Endothelial cell of umbilical vein (primary cell): ENCODE data around the gene SLC39A11. TPM values are rescaled to one million over a fixed set of nuclear protein-coding genes. Genes with fewer than 3 reads are reported as not detected.

ENCODE experiments used
- BruUV-seq: library from RNA; stranded (reverse); fragments of 400-500 nt; replicated peaks from 2 replicates; lab custom pipeline; 2021; lab: Mats Ljungman, UMichigan
- CTCF ChIA-PET: fragments of 300-600, 350-600 bp; sonication (Branson Sonifier 250); formaldehyde crosslinking; loops from one replicate; lab custom pipeline; 2021; ENCODE audit warnings: antibody characterized with exemption, inconsistent platforms; lab: Charles Lee
- POLR2A ChIA-PET: fragments of 300-600, 350-600 bp; sonication (Branson Sonifier 250); formaldehyde crosslinking; loops from one replicate; lab custom pipeline; 2021; ENCODE audit warnings: antibody characterized with exemption, inconsistent platforms; lab: Charles Lee
- DNase-seq: peaks from one replicate; pipeline ENCODE4 v3.0.0-alpha.2; 2011; ENCODE audit warnings: low read depth, low spot score
- FAIRE-seq: peaks from 2 replicates; lab custom pipeline; 2011; peaks lifted over from hg19 to GRCh38; lab: Jason Lieb, UNC
- H2AFZ ChIP-seq: 2 replicates; pipeline ENCODE4 v1.6.0; 2012; ENCODE audit warnings: low read depth, low read length, control low read depth, inconsistent platforms
- H3K27ac ChIP-seq: 2 replicates; pipeline ENCODE4 v1.5.1; 2011; ENCODE audit warnings: low read depth, mild to moderate bottlenecking, control low read depth, low read length, moderate library complexity; ENCODE audit not compliant: insufficient read depth
- H3K27me3 ChIP-seq, 2 experiments: 2 replicates each; pipeline versions ENCODE4 v1.6.0 to v1.6.1; 2011; ENCODE audit warnings: low read length in 2 of 2, mixed read lengths in 1 of 2; ENCODE audit not compliant: control insufficient read depth in 2 of 2, insufficient read depth in 2 of 2
- H3K36me3 ChIP-seq, 2 experiments: 2 replicates in 1 of 2; 3 replicates in 1 of 2; pipeline ENCODE4 v1.5.1; 2011; ENCODE audit warnings: low read length in 2 of 2, mild to moderate bottlenecking in 1 of 2, moderate library complexity in 1 of 2; ENCODE audit not compliant: control insufficient read depth in 2 of 2, insufficient read depth in 2 of 2; ENCODE audit errors: extremely low read depth in 1 of 2
- H3K4me1 ChIP-seq: 3 replicates; pipeline ENCODE4 v1.5.1; 2011; ENCODE audit warnings: mild to moderate bottlenecking, low read length; ENCODE audit not compliant: control insufficient read depth, insufficient read depth; ENCODE audit errors: extremely low read depth
- H3K4me2 ChIP-seq: 2 replicates; pipeline ENCODE4 v1.6.1; 2011; ENCODE audit warnings: low read length, control low read depth, mixed read lengths; ENCODE audit not compliant: insufficient read depth
- H3K4me3 ChIP-seq, 3 experiments: fragments of 200-600 bp in 1 of 3; sonication (generic), shearing (Covaris generic) in 1 of 3; replicated peaks in 1 of 3; 2 replicates each; pipeline ENCODE4 v1.5.1; 2011 to 2016; ENCODE audit warnings: control low read depth in 3 of 3, low read length in 3 of 3, mild to moderate bottlenecking in 2 of 3, inconsistent platforms in 1 of 3, low read depth in 1 of 3, moderate library complexity in 1 of 3; ENCODE audit not compliant: insufficient read depth in 1 of 3
- H3K79me2 ChIP-seq: 2 replicates; pipeline ENCODE4 v1.6.0; 2012; ENCODE audit warnings: low read length, inconsistent platforms; ENCODE audit not compliant: control insufficient read depth, insufficient read depth
- H3K9ac ChIP-seq: replicated peaks from 2 replicates; pipeline ENCODE3; 2011; ENCODE audit warnings: low read length, control low read depth; ENCODE audit not compliant: insufficient read depth; ENCODE audit errors: extremely low read depth
- H3K9me1 ChIP-seq: replicated peaks from 3 replicates; pipeline ENCODE4 v1.6.0; 2011; ENCODE audit warnings: mild to moderate bottlenecking, low read length; ENCODE audit not compliant: control insufficient read depth, insufficient read depth; ENCODE audit errors: extremely low read depth
- H3K9me3 ChIP-seq: replicated peaks from 2 replicates; pipeline ENCODE4 v1.5.1; 2012; ENCODE audit warnings: low read length, inconsistent platforms; ENCODE audit not compliant: control insufficient read depth, insufficient read depth
- H4K20me1 ChIP-seq: replicated peaks from 2 replicates; pipeline ENCODE3; 2011; ENCODE audit warnings: mild to moderate bottlenecking, low read length; ENCODE audit not compliant: control insufficient read depth, insufficient read depth; ENCODE audit errors: extremely low read depth
- EZH2 ChIP-seq: IDR thresholded peaks from 2 replicates; pipeline ENCODE4 v1.6.1; 2012; ENCODE audit warnings: borderline replicate concordance, low read depth, mild to moderate bottlenecking, moderate library complexity, low read length, inconsistent platforms; ENCODE audit not compliant: severe bottlenecking
- FOS ChIP-seq: IDR thresholded peaks from 2 replicates; pipeline ENCODE4 v1.6.1; 2011; ENCODE audit warnings: mild to moderate bottlenecking, low read length, moderate library complexity, borderline replicate concordance; ENCODE audit not compliant: insufficient read depth
- GATA2 ChIP-seq: IDR thresholded peaks from 2 replicates; pipeline ENCODE4 v1.7.0; 2011; ENCODE audit warnings: low read depth, mild to moderate bottlenecking, moderate library complexity, mixed read lengths, low read length; ENCODE audit not compliant: insufficient read length, insufficient read depth
- JUN ChIP-seq: IDR thresholded peaks from 2 replicates; pipeline ENCODE4 v1.6.1; 2011; ENCODE audit warnings: borderline replicate concordance, low read depth; ENCODE audit not compliant: insufficient read length, insufficient read depth
- MYC ChIP-seq: IDR thresholded peaks from one replicate; pipeline ENCODE4 v1.6.1; 2011; ENCODE audit warnings: mild to moderate bottlenecking, low read depth, low read length
- POLR2A ChIP-seq: IDR thresholded peaks from 2 replicates; pipeline ENCODE4 v1.6.1; 2012; ENCODE audit warnings: low read depth, mild to moderate bottlenecking, control low read depth, low read length
- POLR2AphosphoS5 ChIP-seq: IDR thresholded peaks from 2 replicates; pipeline ENCODE4 v1.6.1; 2012; ENCODE audit warnings: low read depth, mild to moderate bottlenecking, control low read depth, low read length, moderate library complexity; ENCODE audit not compliant: insufficient read depth
- dilution Hi-C: fragments of 300-500 bp; cut with MboI; formaldehyde crosslinking; loops from one replicate; pipeline ENCODE4 v1.15.0; 2019; ENCODE audit warnings: low sequenced_read_pairs; ENCODE audit not compliant: extremely low pct_ligation_motif_present
- intact Hi-C: fragments of 100-400 bp; cut with micrococcal nuclease; formaldehyde crosslinking; loops from one replicate; pipeline ENCODE4 v1.10.0; 2022
- polyA plus RNA-seq, 4 experiments: library from polyadenylated mRNA; depleted of rRNA in 3 of 4; stranded (reverse) in 3 of 4; unstranded in 1 of 4; fragments of >200 nt; gene quantifications; 2 replicates each; pipeline versions ENCODE4 v1.2.1 to v1.2.3, GENCODE V29; 2011 to 2012; ENCODE audit warnings: missing spikeins in 1 of 4
- total RNA-seq: library from RNA; stranded (reverse); gene quantifications from 2 replicates; pipeline ENCODE4 v1.2.3, GENCODE V29; 2021
- TF ChIP-seq, protein P1 (sequence below), 2 donors: IDR thresholded peaks; 1 replicate in 1 of 2; 2 replicates in 1 of 2; pipeline ENCODE4 v1.5.1; 2011; ENCODE audit warnings: low read length in 2 of 2, mild to moderate bottlenecking in 2 of 2, moderate library complexity in 2 of 2, control low read depth in 1 of 2, inconsistent platforms in 1 of 2, low read depth in 1 of 2; ENCODE audit not compliant: insufficient read depth in 1 of 2; ENCODE audit errors: extremely low read depth in 1 of 2
- TF ChIP-seq, protein P2 (sequence below): IDR thresholded peaks from 2 replicates; pipeline ENCODE4 v1.6.1; 2011; ENCODE audit not compliant: insufficient read depth, insufficient read length

The SLC39A11 gene
- total and polyA plus RNA-seq, 2 donors (not counting 3 experiments of a cell fraction or from before 2014, with no cell fraction given) = 8.1 to 11.9 TPM

DNA sequence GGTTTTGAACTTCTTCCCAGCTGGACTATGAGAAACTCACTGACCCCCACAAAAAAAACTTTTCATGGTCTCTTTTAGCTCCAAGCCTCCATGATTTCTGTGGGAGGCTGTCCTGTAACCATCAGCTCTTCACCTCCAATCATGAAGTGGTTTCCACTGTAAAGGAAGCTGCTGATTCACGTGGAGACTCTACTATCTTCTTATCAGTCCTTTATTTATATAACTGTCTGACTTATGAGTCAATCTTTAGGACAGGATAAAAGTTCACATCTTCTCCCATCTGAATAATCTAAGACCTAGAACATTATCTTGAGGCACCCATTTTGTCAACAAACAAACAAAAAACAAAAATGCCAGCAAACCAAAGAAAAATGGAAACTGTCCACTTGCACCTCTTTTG lies 409.9 kb downstream of the SLC39A11 start:
- FAIRE-seq = no peak
- no peak for DNase-seq
- no peak overlapping the region for H3K4me2 ChIP-seq
- ChIA-PET POLR2A (no interaction called here), CTCF (no interaction called here)
- TF ChIP-seq FOS = no peak
- TF ChIP-seq MYC = no peak
- TF ChIP-seq, protein P1, sequence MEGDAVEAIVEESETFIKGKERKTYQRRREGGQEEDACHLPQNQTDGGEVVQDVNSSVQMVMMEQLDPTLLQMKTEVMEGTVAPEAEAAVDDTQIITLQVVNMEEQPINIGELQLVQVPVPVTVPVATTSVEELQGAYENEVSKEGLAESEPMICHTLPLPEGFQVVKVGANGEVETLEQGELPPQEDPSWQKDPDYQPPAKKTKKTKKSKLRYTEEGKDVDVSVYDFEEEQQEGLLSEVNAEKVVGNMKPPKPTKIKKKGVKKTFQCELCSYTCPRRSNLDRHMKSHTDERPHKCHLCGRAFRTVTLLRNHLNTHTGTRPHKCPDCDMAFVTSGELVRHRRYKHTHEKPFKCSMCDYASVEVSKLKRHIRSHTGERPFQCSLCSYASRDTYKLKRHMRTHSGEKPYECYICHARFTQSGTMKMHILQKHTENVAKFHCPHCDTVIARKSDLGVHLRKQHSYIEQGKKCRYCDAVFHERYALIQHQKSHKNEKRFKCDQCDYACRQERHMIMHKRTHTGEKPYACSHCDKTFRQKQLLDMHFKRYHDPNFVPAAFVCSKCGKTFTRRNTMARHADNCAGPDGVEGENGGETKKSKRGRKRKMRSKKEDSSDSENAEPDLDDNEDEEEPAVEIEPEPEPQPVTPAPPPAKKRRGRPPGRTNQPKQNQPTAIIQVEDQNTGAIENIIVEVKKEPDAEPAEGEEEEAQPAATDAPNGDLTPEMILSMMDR (IDR thresholded peaks at IDR 0.05; ENCODE audit: extremely low read depth in 1 of 2, insufficient read depth in 1 of 2, low read depth in 1 of 2, low read length in 2 of 2) = no peak
- no peak for TF ChIP-seq POLR2AphosphoS5
- TF ChIP-seq EZH2 = no peak
- TF ChIP-seq POLR2A = no peak
- no peak for TF ChIP-seq GATA2
- TF ChIP-seq JUN = no peak
- TF ChIP-seq, protein P2, sequence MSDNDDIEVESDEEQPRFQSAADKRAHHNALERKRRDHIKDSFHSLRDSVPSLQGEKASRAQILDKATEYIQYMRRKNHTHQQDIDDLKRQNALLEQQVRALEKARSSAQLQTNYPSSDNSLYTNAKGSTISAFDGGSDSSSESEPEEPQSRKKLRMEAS = no peak
- BruUV-seq = no TSS peak
- intact Hi-C loops (no loop called here), dilution Hi-C loops (no loop called here)
- no peaks in the 10 kb centered on the region for H3K79me2 ChIP-seq
- H3K9me3 ChIP-seq = no peaks in the 10 kb centered on the region
- H3K9ac ChIP-seq = no peak overlapping the region
- no peak overlapping the region for H3K4me3 ChIP-seq
- H3K4me1 ChIP-seq = no peaks in the 10 kb centered on the region
- H3K27ac ChIP-seq = no peak overlapping the region
- H4K20me1 ChIP-seq = no peaks in the 10 kb centered on the region
- H3K36me3 ChIP-seq = no peaks in the 10 kb centered on the region
- H3K27me3 ChIP-seq = no peaks in the 10 kb centered on the region
- no peak overlapping the region for H2AFZ ChIP-seq
- no peaks in the 10 kb centered on the region for H3K9me1 ChIP-seq
